Uterus (tissue), 2 donors: ENCODE measurements around the gene RARS2.

Experiments used
- POLR2A ChIP-seq, 2 donors: fragments of 450-650 bp; IDR thresholded peaks; one replicate each; pipeline ENCODE4 v1.6.1; 2016; ENCODE audit warnings: antibody characterized with exemption in 2 of 2, mild to moderate bottlenecking in 1 of 2, moderate library complexity in 1 of 2
- TF ChIP-seq, protein P1 (sequence below), 4 experiments: fragments of 200-600 bp in 2 of 4; fragments of 450-650 bp in 2 of 4; sonication (generic) in 2 of 4; IDR thresholded peaks; one replicate each; pipeline ENCODE4 v1.5.1; 2016 to 2019; ENCODE audit warnings: antibody characterized with exemption in 4 of 4, mild to moderate bottlenecking in 2 of 4, moderate library complexity in 1 of 4

DNA sequence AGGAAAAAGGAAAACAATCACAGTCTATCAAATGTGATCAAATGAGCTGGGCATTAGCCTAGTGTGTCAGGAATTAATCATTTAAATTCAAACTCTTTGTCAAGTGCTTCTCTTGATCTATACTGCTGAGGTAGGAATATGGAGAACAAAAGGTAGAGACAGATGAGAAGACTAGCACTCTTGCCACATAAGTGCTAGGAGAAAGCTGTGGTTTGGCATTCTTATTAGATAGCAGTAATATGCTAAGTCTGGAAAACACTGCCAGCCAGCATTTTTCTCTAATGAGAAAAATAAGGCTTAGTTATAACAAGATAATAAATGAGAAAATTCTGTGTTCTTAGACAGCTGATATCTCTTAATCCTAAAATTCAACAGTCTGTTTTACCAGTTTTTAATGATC is 39.1 kb upstream of the RARS2 start:
- TF ChIP-seq, protein P1, sequence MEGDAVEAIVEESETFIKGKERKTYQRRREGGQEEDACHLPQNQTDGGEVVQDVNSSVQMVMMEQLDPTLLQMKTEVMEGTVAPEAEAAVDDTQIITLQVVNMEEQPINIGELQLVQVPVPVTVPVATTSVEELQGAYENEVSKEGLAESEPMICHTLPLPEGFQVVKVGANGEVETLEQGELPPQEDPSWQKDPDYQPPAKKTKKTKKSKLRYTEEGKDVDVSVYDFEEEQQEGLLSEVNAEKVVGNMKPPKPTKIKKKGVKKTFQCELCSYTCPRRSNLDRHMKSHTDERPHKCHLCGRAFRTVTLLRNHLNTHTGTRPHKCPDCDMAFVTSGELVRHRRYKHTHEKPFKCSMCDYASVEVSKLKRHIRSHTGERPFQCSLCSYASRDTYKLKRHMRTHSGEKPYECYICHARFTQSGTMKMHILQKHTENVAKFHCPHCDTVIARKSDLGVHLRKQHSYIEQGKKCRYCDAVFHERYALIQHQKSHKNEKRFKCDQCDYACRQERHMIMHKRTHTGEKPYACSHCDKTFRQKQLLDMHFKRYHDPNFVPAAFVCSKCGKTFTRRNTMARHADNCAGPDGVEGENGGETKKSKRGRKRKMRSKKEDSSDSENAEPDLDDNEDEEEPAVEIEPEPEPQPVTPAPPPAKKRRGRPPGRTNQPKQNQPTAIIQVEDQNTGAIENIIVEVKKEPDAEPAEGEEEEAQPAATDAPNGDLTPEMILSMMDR (IDR thresholded peaks at IDR 0.05): no peak
- TF ChIP-seq POLR2A (IDR thresholded peaks at IDR 0.05): no peak
